A549 (cell line): ENCODE data around the gene PTPN1. TPM values are rescaled to one million over a fixed set of nuclear protein-coding genes. Genes with fewer than 3 reads are reported as not detected.

ENCODE experiments used
- ATAC-seq, 2 experiments: fragments of 200-7000 bp in 1 of 2; fragments of >200 bp in 1 of 2; cut with Nextera tagmentation in 1 of 2; cut with Tn5 transposase in 1 of 2; 3 replicates each; pipeline versions ENCODE4 v1.8.0 to v1.9.1; 2018 to 2020; ENCODE audit warnings: mild to moderate bottlenecking in 1 of 2, moderate library complexity in 1 of 2
- CTCF ChIA-PET: fragments of 300-600 bp; sonication (Branson Sonifier 250); formaldehyde crosslinking; extraction: SDS; loops from one replicate; lab custom pipeline; 2021; ENCODE audit warnings: antibody characterized with exemption, inconsistent platforms; lab: Yijun Ruan, JAX
- POLR2A ChIA-PET: fragments of 350-600 bp; formaldehyde crosslinking; extraction: SDS; loops from one replicate; lab custom pipeline; 2021; ENCODE audit warnings: antibody characterized with exemption, inconsistent platforms; lab: Yijun Ruan, JAX
- DNase-seq, 2 experiments: peaks; one replicate each; pipeline versions ENCODE4 v3.0.0 to v3.0.0-alpha.2; 2011 to 2016; ENCODE audit warnings: low read depth in 1 of 2, low spot score in 1 of 2
- FAIRE-seq: peaks from 2 replicates; lab custom pipeline; 2011; peaks lifted over from hg19 to GRCh38; lab: Jason Lieb, UNC
- H3K27ac ChIP-seq, 2 experiments: fragments of >200 bp; sonication (Bioruptor Twin); formaldehyde crosslinking; 3 replicates each; pipeline ENCODE4 v1.5.1; 2016 to 2017
- H3K4me1 ChIP-seq: fragments of >200 bp; sonication (Bioruptor Twin); formaldehyde crosslinking; 3 replicates; pipeline ENCODE4 v1.6.1; 2016
- H3K4me2 ChIP-seq: fragments of >200 bp; sonication (Bioruptor Twin); formaldehyde crosslinking; 3 replicates; pipeline ENCODE4 v1.6.1; 2016
- H3K4me3 ChIP-seq: fragments of >200 bp; sonication (Bioruptor Twin); formaldehyde crosslinking; 3 replicates; pipeline ENCODE4 v1.5.1; 2016
- H3K9me3 ChIP-seq: fragments of >200 bp; sonication (Bioruptor Twin); formaldehyde crosslinking; 3 replicates; pipeline ENCODE4 v1.6.1; 2016
- CBX8 ChIP-seq: fragments of 200-600 bp; sonication (generic); IDR thresholded peaks from 2 replicates; pipeline ENCODE4 v1.6.1; 2016
- CHD2 ChIP-seq: fragments of 150-350 bp; IDR thresholded peaks from 2 replicates; pipeline ENCODE4 v1.6.1; 2014; ENCODE audit warnings: low read length; ENCODE audit not compliant: partially characterized antibody
- CTCF ChIP-seq: fragments of >200 bp; sonication (Bioruptor Twin); formaldehyde crosslinking; IDR thresholded peaks from 3 replicates; pipeline ENCODE4 v1.5.1; 2016
- E2F6 ChIP-seq: IDR thresholded peaks from 2 replicates; pipeline ENCODE4 v1.6.1; 2012; ENCODE audit warnings: low read depth, borderline replicate concordance
- EHF ChIP-seq: fragments of 250-450 bp; sonication (Bioruptor Pico); IDR thresholded peaks from 2 replicates; pipeline ENCODE4 v1.5.0; 2020; ENCODE audit warnings: mild to moderate bottlenecking
- HDAC2 ChIP-seq: fragments of 200-600 bp; sonication (generic); IDR thresholded peaks from 2 replicates; pipeline ENCODE4 v1.6.1; 2016
- HEYL ChIP-seq: fragments of 250-450 bp; sonication (Bioruptor Pico); IDR thresholded peaks from 2 replicates; pipeline ENCODE4 v1.8.0; 2021; ENCODE audit warnings: mild to moderate bottlenecking, moderate library complexity
- HOXA7 ChIP-seq: fragments of 250-450 bp; sonication (Bioruptor Pico); IDR thresholded peaks from 2 replicates; pipeline ENCODE4 v1.5.0; 2020; ENCODE audit warnings: mild to moderate bottlenecking, moderate library complexity
- HOXB5 ChIP-seq: fragments of 250-450 bp; sonication (Bioruptor Pico); IDR thresholded peaks from 2 replicates; pipeline ENCODE4 v1.5.0; 2020; ENCODE audit warnings: mild to moderate bottlenecking, moderate library complexity
- MAZ ChIP-seq: fragments of 150-350 bp; IDR thresholded peaks from 2 replicates; pipeline ENCODE4 v1.6.1; 2014; ENCODE audit warnings: antibody characterized with exemption, low read depth, low read length, borderline replicate concordance
- MYC ChIP-seq: IDR thresholded peaks from 2 replicates; pipeline ENCODE4 v1.6.1; 2012; ENCODE audit warnings: mild to moderate bottlenecking, inconsistent platforms, low read length, improper control_type of control experiment, borderline replicate concordance
- NR3C1 ChIP-seq: fragments of >200 bp; sonication (Bioruptor Twin); formaldehyde crosslinking; IDR thresholded peaks from 3 replicates; pipeline ENCODE4 v1.6.1; 2017
- PHF8 ChIP-seq: fragments of 200-600 bp; sonication (generic); IDR thresholded peaks from 2 replicates; pipeline ENCODE4 v1.6.1; 2016; ENCODE audit warnings: low read depth, mild to moderate bottlenecking, antibody characterized with exemption, moderate library complexity, borderline replicate concordance
- RCOR1 ChIP-seq: fragments of 150-350 bp; IDR thresholded peaks from 2 replicates; pipeline ENCODE4 v1.6.1; 2014; ENCODE audit warnings: antibody characterized with exemption, low read length, low read depth
- REST ChIP-seq: fragments of 200-600 bp; sonication (generic); IDR thresholded peaks from 2 replicates; pipeline ENCODE4 v1.6.1; 2016; ENCODE audit warnings: antibody characterized with exemption, mild to moderate bottlenecking, moderate library complexity
- RFX5 ChIP-seq: fragments of 450-650 bp; IDR thresholded peaks from 2 replicates; pipeline ENCODE4 v1.7.1; 2014; ENCODE audit warnings: antibody characterized with exemption, mild to moderate bottlenecking, moderate library complexity
- ZC3H11A ChIP-seq: fragments of 450-650 bp; IDR thresholded peaks from 2 replicates; pipeline ENCODE4 v1.6.1; 2014; ENCODE audit warnings: antibody characterized with exemption, mild to moderate bottlenecking
- ZFP36 ChIP-seq: fragments of 450-650 bp; IDR thresholded peaks from 2 replicates; pipeline ENCODE4 v1.6.1; 2014; ENCODE audit warnings: borderline replicate concordance; ENCODE audit not compliant: partially characterized antibody
- ZNF302 ChIP-seq: fragments of 250-450 bp; sonication (Bioruptor Pico); IDR thresholded peaks from 2 replicates; pipeline ENCODE4 v1.9.0; 2021; ENCODE audit warnings: inconsistent platforms, mild to moderate bottlenecking, moderate library complexity
- WGBS: methylation state at CpG from one replicate; pipeline ENCODE4 v1.1.6; 2017; ENCODE audit errors: missing lambda C conversion rate; 5-methylcytosine and 5-hydroxymethylcytosine counted together
- polyA plus RNA-seq, 4 experiments: library from polyadenylated mRNA; depleted of rRNA in 3 of 4; stranded (reverse); fragments of >200 nt; fragmentation: RNase III in 1 of 4; extraction: RNeasy Plus Mini Kit Qiagen cat#74134 plus additional on column Dnase treatment in 1 of 4; gene quantifications; 2 replicates in 3 of 4; 3 replicates in 1 of 4; pipeline ENCODE4 v1.2.3, GENCODE V29; 2011 to 2017

The PTPN1 gene
- polyA plus RNA-seq, 2 of the 4 experiments (the other 2 are of a cell fraction) = 23.2 to 24.3 TPM

GRCh38 chr20:50559149-50559548 lies 49.0 kb downstream of the PTPN1 start:
- POLR2A ChIA-PET = no interaction called here

GRCh38 chr20:50559856-50560638 lies 49.9 kb downstream of the PTPN1 start:
- Histone ChIP-seq H3K9me3 (no peaks in the 10 kb centered on the region), H3K4me1 (peaks cover 60% of the 10 kb centered on the region), H3K4me2 (peak overlapping the region; percentile 65; the same call in 1 of the 3 replicates), H3K27ac (peak overlapping the region; percentile 63 to 87; a peak in 5 of 6 replicates), H3K4me3 (no peak overlapping the region)
- WGBS = 92% methylated on average over 8 of the region's 8 CpGs
- no peak for FAIRE-seq
- DNase-seq = no peak
- CTCF ChIA-PET = interaction anchor here (0.8 to 14.1 kb wide), 9 partner anchors 12 to 98 kb away, joined by 3 to 171 read pairs (median 4); no protein-coding TSS in a partner anchor
- POLR2A ChIA-PET = no interaction called here
- no peak for ATAC-seq
- no peak for TF ChIP-seq E2F6
- no peak for TF ChIP-seq HOXA7 (CRISPR knock-in tag)
- no peak for TF ChIP-seq ZNF302 (CRISPR knock-in tag)
- no peak for TF ChIP-seq CHD2
- no peak for TF ChIP-seq RCOR1
- TF ChIP-seq MAZ = no peak
- no peak for TF ChIP-seq HOXB5 (CRISPR knock-in tag)
- TF ChIP-seq CBX8 = no peak
- TF ChIP-seq CTCF = no peak
- TF ChIP-seq MYC = no peak

More at GRCh38 chr20:50559149-50559548, 49.0 kb downstream of the PTPN1 start:
- 94% methylated on average over 6 of the region's 6 CpGs for WGBS
- no peak overlapping the region for H3K4me3 ChIP-seq
- FAIRE-seq = no peak
- peak overlapping the region in 1 of 2 experiments; percentile 58; a peak in 2 of 6 replicates for H3K27ac ChIP-seq
- DNase-seq = no peak
- no peaks in the 10 kb centered on the region for H3K9me3 ChIP-seq
- TF ChIP-seq ZNF302 (CRISPR knock-in tag) (no peak), ZFP36 (no peak), PHF8 (no peak), REST (no peak), RFX5 (no peak), EHF (CRISPR knock-in tag) (no peak), ZC3H11A (no peak), HDAC2 (no peak), HEYL (no peak), NR3C1 (no peak)
- CTCF ChIA-PET = interaction anchor here (0.7 to 14.1 kb wide), 6 partner anchors 11 to 380 kb away, joined by 3 to 171 read pairs (median 4); no protein-coding TSS in a partner anchor
- H3K4me1 ChIP-seq = peaks cover 53% of the 10 kb centered on the region
- peak overlapping the region; percentile 50; the same call in 1 of the 3 replicates for H3K4me2 ChIP-seq
- no peak for ATAC-seq
